ENCODE measurements around the gene GPR55.

- TF ChIP-seq POLR2A (IDR thresholded peaks at IDR 0.05) (no peak), CTCF (IDR thresholded peaks at IDR 0.05) (no peak)
Measured at GRCh38 chr2:230874456-230874855, 50.6 kb downstream of the GPR55 start.
